ENCODE results near the gene SETD1B. TPM values are rescaled to one million over a fixed set of nuclear protein-coding genes. Genes with fewer than 3 reads are reported as not detected.
A peak's percentile ranks its signal among the peaks of the same experiment; 100 is the strongest.

SETD1B gene
- total and polyA plus RNA-seq, 2 donors (not counting 1 experiment from before 2014, with no cell fraction given), result 7.9 to 61.4 TPM

GRCh38 chr12:121804417-121805111 is 755 bp downstream of the SETD1B start:
- DNase-seq (peak; percentile 85), ATAC-seq (ENCODE audit: low read depth) (peak; percentile 2)
- Histone ChIP-seq H3K4me1 (ENCODE audit: control insufficient read depth in 2 of 2, insufficient read depth in 2 of 2, low read length in 2 of 2) (peaks cover 28 to 43% of the 10 kb centered on the region in 2 donors), H3K4me2 (replicated peaks; ENCODE audit: low read depth, low read length, poor library complexity, severe bottlenecking) (peak overlapping the region; percentile 94), H3K4me3 (ENCODE audit: control extremely low read depth in 1 of 5, extremely low read depth in 1 of 5, insufficient read depth in 1 of 5, low read depth in 2 of 5, low read length in 4 of 5) (peak overlapping the region; percentile 28 to 75 (median 65)), H4K20me1 (ENCODE audit: control insufficient read depth, insufficient read depth, low read length, poor library complexity, severe bottlenecking) (peaks cover 27% of the 10 kb centered on the region), H3K27me3 (replicated peaks in 1 of 4; ENCODE audit: control extremely low read depth in 1 of 4, control insufficient read depth in 3 of 4, insufficient read depth in 4 of 4, low read length in 3 of 4) (no peaks in the 10 kb centered on the region), H3K27ac (ENCODE audit: low read length in 2 of 2) (peak overlapping the region; percentile 53 to 86), H2AFZ (ENCODE audit: insufficient read depth, low read depth, low read length, poor library complexity, severe bottlenecking) (peak overlapping the region; percentile 69), H3K9me3 (ENCODE audit: control extremely low read depth in 1 of 3, control insufficient read depth in 2 of 3, insufficient read depth in 1 of 3, low read length in 2 of 3) (no peaks in the 10 kb centered on the region), H3K36me3 (replicated peaks in 1 of 2; ENCODE audit: control extremely low read depth in 1 of 2, control insufficient read depth in 1 of 2, extremely low read depth in 1 of 2, insufficient read depth in 2 of 2, low read length in 1 of 2) (peaks cover 0 to 34% of the 10 kb centered on the region in 2 experiments), H3K79me2 (ENCODE audit: control insufficient read depth, insufficient read depth, low read length) (peaks cover 66% of the 10 kb centered on the region), H3K9ac (ENCODE audit: low read length) (peak overlapping the region; percentile 85)
- H3K4me3 Mint-ChIP-seq, result peak overlapping the region; percentile 97
- ChIA-PET POLR2A (interaction anchor here (0.6 to 13.7 kb wide), 6 partner anchors 11 to 461 kb away, joined by 4 to 267 read pairs (median 5); partner anchors contain the start of gene RHOF), CTCF (interaction anchor here (0.6 to 33.5 kb wide), 4 partner anchors 2 to 1085 kb away, joined by 3 to 1947 read pairs (median 975); partner anchors contain the start of genes RHOF and SETD1B)
- intact Hi-C loops (cut with micrococcal nuclease), result loop anchor here (5.0 to 10.0 kb wide), 2 partner anchors 278 to 700 kb away; partner anchors contain the start of gene ZCCHC8
- peaks cover 44% of the 10 kb centered on the region for H3K4me1 Mint-ChIP-seq
- H3K9me3 Mint-ChIP-seq (ENCODE audit: insufficient read depth), result no peaks in the 10 kb centered on the region
- no peak for TF ChIP-seq CTCF (IDR thresholded peaks at IDR 0.05)
- no peak for TF ChIP-seq EZH2 (IDR thresholded peaks at IDR 0.05; ENCODE audit: borderline replicate concordance, insufficient read depth, low read depth, low read length, poor library complexity, severe bottlenecking)
- peak overlapping the region; percentile 99 for H3K27ac Mint-ChIP-seq
- H3K27me3 Mint-ChIP-seq, result no peaks in the 10 kb centered on the region
- 0% methylated on average over 39 of the region's 63 CpGs for WGBS (ENCODE audit: insufficient coverage)
